GM18499 (cell line): Measurements from ENCODE around the gene GPR153.
"Not testable (repeated sequence)": the region's sequence is repeated elsewhere in the genome, so short reads cannot be mapped to it uniquely, and the experiment has no call there.

Experiments
- ATAC-seq: cut with Tn5 transposase; IDR thresholded peaks from one replicate; pipeline ENCODE4 v1.9.1; 2021; ENCODE audit warnings: moderate number of reproducible peaks; ENCODE audit not compliant: insufficient read depth, unreplicated experiment

Gene GPR153

DNA sequence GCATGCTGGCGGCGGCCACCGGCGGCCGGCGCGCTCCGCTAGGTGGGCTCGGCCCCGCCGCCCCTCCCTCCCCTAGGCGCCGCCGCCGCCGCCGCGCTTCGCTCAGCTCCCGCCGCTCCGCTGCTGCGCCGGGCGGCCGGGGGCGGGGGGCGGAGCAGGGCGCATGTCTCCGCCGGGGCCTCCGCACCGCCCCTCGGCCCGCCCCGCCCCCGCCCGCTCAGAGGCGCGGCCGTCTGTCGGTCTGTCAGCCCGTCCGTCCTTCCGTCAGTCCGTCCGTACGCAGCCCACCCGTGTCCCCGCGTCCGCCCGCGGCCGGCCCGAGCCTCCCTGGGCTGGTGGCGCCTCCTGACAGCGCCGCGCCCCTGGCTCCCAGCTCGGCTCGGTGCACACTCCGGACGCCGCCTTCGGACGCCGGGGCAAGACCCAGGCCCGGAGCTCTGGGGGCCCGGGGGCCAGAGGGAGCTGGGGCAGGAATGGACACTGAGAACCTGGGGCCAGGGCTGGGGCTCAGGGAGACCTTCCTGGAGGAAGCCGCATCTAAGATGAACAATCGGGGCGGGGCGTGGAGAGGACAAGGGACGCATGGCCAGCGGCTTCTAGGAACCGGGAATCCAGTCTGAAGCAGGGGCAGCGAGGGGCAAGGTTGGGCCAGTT is at the start of gene GPR153:
Gene GPR153, minus strand, starts transcription at position 138 of the 654 bp plus-strand sequence. CDS start 6,193 bp downstream, outside the sequence.
- ATAC-seq, result no peak

DNA sequence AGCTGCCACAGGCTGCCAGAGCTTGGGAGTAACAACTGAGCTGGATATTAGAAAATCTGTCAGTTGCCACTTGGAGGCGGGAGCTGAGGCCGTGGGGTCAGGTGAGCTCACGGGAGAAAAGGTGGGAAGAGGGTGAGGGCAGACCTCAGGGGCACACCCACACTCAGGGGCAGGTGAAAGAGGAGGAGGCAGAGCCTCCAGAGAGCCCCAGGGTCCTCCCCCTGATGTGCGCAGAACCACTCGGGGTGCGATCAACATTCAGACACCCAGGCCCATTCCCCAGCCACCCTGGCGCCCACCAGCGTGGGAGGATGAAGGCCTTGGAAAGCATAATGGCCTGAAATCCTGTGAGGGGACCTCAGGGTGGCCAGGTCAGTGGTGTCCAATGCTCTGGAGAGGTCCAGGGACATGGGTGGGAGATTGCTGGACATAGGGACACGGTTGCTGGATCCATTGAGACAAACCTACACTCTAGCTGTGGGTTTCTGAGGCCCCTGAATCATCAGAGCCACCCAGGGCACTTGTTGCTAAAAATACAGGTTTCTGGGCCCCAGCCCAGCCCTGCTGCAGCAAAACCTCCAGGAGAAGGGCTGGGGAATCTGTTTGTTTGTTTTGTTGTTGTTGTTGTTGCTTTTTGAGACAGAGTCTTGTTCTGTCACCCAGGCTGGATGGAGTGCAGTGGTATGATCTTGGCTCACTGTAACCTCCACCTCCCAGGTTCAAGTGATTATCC is 49.4 kb upstream of the GPR153 start:
- ATAC-seq, result no peak

DNA sequence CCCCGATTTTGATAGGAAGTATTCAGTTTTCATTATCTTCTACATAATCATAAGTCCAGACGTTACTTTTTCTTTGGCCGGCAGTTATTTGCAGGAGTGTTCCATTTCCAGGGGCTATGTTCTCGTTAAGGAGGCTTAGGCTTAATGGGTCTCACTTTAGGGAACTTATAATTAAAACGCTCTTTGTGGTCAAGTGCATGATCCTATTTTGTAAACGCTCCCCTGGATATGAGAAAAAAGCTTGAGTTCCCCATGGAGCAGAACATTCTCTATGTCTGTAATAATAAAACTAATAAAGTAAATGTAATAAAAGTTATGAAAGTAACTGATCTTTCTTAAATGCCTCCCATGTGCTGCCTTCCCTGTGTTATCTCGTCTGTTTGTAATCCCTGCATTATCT is 48.7 kb upstream of the GPR153 start:
- no peak for ATAC-seq

DNA sequence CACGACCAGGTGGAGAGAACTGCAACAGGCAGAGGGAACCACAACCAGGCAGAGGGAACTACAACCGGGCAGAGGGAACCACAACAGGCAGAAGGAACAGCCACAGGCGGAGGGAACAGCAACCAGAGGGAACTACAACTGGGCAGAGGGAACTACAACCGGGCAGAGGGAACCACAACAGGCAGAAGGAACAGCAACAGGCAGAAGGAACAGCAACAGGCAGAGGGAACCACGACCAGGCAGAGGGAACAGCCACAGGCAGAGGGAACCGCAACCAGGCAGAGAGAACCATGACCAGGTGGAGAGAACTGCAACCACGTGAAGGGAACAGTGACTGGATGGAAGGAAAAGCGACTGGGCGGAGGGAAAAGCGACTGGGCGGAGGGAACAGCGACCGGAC is 47.6 kb upstream of the GPR153 start:
- ATAC-seq, result no peak

DNA sequence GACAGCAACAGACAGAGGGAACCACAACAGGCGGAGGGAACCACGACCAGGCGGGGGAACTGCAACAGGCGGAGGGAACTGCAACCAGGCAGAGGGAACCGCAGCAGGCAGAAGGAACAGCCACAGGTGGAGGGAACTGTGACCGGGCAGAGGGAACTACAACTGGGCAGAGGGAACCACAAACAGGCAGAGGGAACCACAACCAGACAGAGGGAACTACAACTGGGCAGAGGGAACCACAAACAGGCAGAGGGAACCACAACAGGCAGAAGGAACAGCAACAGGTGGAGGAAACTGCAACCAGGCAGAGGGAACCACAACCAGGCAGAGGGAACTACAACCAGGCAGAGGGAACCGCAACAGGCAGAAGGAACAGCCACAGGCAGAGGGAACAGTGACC is 46.8 kb upstream of the GPR153 start:
- ATAC-seq, result not testable (repeated sequence)

DNA sequence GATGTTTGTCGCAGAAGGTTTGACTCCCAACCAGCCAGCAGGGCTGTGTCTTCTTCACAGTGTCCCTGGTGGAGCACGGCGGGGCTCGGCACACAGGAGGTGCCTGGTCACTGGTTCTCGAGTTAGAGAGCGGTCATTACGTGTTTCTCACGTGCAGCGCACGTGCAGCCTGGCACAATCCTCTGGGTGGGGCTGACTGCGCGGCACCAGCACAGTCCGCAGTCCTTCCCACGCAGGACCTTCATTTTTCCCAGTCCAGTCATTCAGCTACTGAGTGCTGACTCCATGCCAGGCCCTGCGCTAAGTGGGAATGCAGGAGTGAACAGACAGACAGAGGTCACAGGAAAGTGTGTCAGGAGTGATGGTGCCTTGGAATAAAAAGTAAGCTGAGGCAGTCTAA is 46.2 kb upstream of the GPR153 start:
- ATAC-seq, result no peak

DNA sequence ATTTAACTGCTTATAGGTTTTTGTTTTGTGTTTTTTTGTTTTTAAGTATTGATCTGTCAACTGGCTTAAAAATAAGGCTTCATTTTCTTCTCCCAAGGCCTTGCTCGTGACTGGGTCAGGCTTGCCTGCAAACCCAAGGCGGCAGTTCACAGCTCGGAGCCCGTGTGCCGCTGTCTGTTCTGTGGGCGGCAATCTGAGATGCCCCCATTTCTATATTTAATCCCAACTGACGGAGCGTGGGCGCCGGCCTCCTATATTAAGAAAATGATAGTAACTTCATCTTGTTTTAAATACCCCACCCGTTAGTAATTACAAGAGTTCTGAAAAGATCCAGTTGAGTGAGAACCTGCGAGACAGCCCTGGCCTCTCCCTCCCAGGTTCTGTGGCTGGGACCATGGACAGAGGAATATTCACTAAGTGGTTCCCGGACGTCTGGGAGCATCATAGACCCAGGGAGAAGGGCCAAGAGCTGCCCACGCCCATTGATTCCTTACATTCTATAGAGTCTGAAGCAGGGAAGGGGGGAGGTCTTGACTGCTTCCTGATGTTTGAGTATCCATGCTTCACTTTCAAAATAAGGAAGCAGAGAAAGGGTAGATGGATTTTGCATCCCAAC is 42.6 kb upstream of the GPR153 start:
- ATAC-seq, result no peak

DNA sequence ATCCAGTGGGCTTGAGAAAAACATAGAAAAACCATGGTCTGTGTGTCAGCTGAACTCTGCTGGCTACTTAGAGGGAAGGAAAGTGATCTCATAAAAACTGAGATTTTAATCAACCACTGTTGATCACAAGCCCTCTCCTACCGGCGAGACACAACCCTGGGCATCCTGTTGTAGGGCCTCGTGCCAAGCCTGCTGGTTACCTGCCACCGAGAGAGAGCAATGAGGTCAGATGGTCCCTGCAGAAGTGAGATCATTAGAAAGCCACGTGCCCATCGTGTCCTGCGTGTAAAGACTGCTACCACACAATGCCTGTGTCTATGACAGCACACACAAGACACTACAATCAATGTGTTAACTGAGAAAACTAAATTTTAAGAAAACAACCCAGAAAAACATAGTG is 41.7 kb upstream of the GPR153 start:
- ATAC-seq, result no peak

DNA sequence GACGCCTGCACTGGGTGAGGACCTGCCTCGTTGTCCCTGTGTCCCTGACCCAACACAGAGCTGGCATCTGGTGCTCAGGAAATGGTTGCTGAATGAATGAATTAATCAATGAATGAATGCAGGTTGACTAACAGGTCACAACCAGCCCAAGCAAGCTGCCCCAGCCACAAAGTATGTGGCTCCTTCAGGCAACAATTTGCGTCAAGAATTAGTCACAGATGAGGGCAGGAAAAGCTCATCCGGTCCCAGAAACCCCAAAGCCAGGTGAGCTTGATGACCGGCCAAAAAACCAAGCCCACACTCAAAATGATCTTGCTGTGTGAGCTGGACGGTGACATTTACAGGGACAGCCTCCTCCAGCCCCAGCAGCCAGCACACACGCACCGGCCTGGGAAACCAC is 40.6 kb upstream of the GPR153 start:
- ATAC-seq, result no peak

DNA sequence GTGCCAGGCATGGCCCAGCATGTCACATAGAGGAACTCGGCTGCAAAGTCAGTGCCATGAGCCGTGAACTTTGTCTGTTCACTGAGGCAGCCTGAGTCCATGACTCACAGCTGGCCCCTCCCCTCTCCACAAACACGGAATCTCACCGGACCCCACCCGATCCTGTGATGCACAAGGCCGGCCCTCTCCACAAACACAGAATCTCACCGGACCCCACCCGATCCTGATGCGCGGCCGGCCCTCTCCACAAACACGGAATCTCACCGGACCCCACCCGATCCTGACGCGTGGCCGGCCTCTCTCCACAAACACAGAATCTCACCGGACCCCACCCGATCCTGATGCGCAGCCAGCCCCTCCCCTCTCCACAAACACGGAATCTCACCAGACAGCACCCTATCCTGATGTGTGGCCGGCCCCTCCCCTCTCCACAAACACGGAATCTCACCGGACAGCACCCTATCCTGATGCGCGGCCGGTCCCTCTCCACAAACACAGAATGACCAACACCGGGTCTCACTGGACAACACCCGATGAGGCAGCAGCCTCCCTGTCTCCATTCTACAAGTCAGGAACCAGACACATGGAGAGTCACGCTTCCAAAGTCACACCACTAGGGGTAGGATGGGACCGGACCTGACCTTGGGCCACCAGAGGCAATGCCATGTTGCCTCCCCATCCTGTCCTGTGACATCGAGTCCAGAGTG is 39.6 kb upstream of the GPR153 start:
- ATAC-seq, result no peak

DNA sequence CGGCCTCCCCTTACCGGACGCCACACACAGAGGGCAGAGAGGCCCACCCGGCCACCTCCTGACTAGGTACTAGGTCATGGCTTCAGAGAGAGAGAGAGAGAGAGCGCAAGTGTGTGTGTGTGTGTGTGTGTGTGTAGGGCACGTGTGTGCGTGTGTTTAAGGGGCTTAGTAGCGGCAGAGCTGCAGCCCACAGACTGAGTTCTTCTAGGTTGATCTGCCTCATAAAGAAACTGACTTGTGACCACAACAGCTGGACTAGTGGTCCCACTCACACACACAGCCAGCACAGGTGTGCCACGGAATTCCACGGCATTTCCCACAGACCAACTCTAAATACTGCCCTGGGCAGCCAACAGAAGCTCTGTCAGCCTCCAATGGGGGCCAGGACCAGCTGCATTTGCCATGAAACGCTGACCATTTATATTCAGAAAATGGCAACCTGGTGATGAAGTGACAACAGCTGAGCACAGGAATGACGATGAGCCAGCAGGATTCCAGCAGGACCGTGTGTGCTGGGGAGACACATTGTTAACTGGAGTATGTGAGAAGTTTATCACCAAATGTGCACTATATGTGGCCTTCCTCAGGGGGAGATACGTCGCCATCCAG is 38.8 kb upstream of the GPR153 start:
- no peak for ATAC-seq

DNA sequence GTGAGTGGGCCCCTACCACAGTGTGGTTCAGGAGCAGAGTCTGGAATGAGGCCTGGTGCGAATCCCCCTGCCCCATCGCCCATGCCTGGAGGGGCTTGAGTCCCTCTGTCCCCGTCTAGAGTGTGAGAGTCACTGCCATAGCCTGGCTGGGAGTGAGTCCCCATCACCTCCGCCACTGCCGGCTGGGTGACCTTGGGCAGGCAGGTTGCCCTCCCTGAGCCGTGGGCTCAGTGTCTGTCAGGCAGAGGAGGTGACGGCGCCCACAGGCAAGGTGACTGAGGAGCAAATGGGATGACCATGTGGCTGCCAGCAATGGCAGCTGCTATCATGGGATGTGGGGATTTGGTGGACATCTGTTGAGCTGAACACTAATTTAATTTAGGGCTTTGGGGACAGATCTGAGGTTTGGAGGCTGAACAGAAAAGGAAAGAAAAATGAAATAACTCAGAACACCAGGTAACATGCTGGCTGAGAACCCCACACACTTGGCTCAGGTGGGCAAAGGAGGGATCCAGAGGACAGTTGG is 38.1 kb upstream of the GPR153 start:
- no peak for ATAC-seq

DNA sequence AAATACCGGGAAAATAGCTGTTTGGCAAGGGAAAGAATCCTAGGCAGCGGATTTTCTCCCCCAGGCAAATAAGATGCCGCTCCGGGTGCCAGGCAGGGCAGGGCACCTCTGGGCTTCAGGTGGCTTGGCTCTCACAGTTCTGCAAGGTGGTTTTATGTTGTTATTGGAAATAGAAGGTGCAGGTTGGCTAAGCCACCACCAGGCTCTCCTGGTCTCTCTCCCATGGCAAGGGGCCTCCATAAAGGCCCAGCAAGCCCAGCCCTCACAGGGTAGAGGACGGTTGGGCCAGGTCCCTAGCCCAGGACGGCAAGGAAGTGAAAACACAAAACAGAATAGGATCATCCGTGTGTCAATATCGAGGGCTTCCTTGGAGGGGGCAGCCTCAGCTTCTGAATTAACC is 37.6 kb upstream of the GPR153 start:
- no peak for ATAC-seq

DNA sequence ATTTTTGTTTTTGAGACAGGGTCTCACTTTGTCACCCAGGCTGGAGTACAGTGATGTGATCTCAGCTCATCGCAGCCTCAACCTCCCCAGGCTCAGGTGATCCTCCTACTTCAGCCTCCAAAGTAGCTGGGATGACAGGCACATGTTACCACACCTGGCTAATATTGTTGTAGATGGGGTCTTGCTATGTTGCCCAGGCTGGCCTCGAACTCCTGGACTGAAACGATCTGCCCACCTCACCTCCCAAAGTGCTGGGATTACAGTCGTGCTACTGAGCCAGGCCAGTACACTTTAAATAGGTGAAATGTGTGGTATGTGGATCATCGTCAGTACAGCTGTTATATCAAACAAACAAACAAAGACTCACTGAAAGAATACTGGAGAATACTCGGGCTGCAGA is 35.0 kb upstream of the GPR153 start:
- no peak for ATAC-seq

DNA sequence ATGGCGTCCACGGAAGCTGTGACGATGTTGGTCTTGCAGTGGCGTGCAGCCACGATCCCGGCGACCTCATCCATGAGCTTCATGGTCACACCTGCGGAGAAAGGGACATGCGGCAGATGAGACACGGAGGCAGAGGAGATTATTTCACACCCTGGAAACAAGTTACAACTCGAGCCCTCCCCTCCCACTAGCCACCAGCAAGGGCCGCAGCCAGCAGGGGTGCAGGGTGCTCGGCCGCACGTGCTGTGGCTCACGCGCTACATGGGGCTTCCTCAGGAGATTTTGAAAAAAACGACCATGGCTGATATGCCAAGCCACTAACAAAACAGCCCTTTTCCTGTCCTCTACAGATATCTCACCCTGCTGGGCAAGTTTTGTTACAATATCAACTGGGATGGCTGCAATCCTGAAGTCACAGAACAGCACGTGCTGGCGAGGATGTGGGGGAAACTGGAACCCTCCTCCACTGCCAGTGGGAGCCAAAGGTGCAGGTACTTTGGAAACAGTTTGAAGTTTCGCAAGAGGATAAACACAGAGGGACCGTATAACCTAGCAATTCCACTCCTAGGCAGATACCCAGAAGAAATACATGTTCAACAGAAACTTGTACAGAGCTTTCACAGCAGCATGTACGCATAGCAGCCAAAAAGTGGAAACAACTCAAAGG is 34.1 kb upstream of the GPR153 start:
- ATAC-seq, result no peak

DNA sequence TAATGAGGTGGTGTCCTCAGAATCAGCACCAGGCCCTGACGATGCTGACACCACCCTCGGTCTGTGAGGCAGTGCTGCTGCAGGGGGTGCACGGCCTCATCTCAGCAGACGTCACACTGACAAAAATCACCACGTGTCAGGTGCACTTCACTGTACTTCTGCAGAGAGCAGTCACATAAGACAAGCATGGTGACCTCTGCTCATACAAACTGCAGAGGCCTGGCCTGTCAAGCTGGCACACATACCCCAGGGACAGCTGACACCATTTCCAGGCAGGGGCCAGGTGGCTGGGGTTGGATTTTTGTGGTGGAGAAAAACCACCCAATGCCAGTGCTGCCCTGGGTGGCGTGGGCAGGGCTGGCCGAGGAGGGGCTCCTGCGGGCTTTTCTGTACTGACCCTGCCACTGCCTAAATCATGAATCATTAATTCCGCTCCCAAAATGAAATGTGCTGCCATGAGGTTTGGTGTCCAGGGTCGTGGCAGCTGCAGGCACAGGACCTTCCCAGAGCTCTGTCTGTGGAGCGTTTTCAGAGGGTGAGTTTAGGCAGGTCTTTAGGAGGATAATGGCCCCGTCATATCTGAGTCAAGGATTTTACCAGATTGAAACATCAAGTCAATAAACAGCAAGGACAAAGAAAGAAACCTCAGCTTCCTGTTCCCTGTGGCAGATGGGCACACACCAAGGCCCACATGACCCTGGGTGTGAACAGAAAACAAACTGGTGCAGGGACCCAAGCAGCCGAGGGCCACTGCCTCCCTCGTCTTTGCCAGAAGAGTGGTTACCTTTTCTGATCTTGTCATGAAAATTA is 33.4 kb upstream of the GPR153 start:
- no peak for ATAC-seq

DNA sequence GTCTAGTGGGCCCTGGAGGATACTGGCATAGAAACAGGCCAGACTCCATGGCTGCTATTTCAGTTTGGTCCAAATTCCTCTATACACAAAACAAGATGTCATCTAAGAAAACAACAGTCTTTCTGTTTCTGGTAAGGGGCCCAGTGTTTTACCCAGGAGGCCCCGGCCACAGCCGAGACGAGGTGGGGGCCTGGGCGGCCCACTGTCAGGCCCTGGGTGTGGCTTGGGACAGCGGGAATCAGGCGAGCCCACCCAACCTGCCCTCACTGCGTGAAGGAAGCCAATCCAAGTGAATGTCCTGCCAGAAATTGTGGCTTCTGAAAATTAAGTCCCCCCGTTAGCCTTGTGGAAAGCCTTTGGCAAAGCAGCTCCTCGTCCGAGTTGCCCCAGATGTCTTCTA is 31.2 kb upstream of the GPR153 start:
- no peak for ATAC-seq

DNA sequence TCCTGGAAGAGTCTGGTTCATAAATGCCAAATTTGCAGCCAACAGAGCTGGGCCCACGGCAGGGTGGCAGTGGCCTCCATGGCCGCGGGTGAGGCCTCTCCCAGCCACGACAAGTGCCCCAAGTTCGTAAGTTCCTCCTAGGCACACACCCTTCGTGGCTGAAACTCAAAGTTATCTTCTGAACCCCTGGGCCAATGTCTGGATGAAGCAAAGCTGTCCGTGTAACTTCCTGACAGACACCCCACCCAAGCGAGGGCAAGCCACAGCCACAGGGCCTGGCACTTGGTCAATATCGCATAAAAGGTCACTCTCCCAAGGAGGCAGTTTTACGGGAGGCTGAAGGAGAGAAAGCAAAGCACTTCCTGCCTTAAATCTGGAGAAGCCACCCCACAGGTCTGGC is 27.8 kb upstream of the GPR153 start:
- ATAC-seq, result no peak

DNA sequence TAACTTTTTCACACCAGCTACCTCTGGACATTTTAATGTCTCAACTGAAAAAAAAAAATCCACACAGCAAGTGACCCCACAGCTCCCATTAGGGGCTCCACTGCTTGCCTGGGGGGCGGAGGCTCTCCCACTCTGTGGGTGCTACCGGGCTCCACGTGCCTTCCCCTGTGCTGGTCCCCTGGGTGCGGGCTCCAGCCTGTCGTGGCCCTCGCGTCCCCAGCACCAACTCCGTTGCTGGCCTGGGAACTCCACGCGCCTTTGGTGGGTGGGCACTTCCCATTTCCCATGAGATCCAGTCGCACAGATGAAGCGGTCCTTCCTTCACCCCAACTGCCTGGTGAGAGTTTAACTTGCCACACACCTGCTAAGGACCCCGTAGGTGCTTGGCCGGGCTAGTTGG is 27.1 kb upstream of the GPR153 start:
- no peak for ATAC-seq
